Embryonic facial prominence (tissue), 1 donor: ENCODE measurements around the gene GCNT1.
"Not testable (repeated sequence)": the region's sequence is repeated elsewhere in the genome, so short reads cannot be mapped to it uniquely, and the experiment has no call there.

Source experiments
- DNase-seq: peaks from one replicate; pipeline ENCODE4 v3.0.0-alpha.2; 2016; ENCODE audit errors: extremely low spot score

Gene GCNT1

GRCh38 chr9:76458903-76459693 lies at the start of gene GCNT1:
GCNT1 (plus strand) TSS chr9:76459182; CDS start chr9:76502382, 43,200 bp downstream.
- no peak for DNase-seq

GRCh38 chr9:76412638-76413037 lies 46.3 kb upstream of the GCNT1 start:
- no peak for DNase-seq

- no peak for DNase-seq
Observed at GRCh38 chr9:76413658-76414057, 45.3 kb upstream of the GCNT1 start.

GRCh38 chr9:76414661-76415060 lies 44.3 kb upstream of the GCNT1 start:
- no peak for DNase-seq

- DNase-seq: no peak
Observed at GRCh38 chr9:76415154-76415553, 43.8 kb upstream of the GCNT1 start.

- DNase-seq: no peak
Observed at GRCh38 chr9:76415731-76416130, 43.3 kb upstream of the GCNT1 start.

GRCh38 chr9:76417394-76417793 lies 41.6 kb upstream of the GCNT1 start:
- DNase-seq: no peak

GRCh38 chr9:76419782-76420380 lies 39.1 kb upstream of the GCNT1 start:
- DNase-seq: no peak

- no peak for DNase-seq
Observed at GRCh38 chr9:76423216-76424177, 35.5 kb upstream of the GCNT1 start.

GRCh38 chr9:76424491-76424890 lies 34.5 kb upstream of the GCNT1 start:
- no peak for DNase-seq

GRCh38 chr9:76425677-76426453 lies 33.1 kb upstream of the GCNT1 start:
- no peak for DNase-seq

GRCh38 chr9:76426807-76427419 lies 32.1 kb upstream of the GCNT1 start:
- no peak for DNase-seq

- no peak for DNase-seq
Observed at GRCh38 chr9:76431601-76432000, 27.4 kb upstream of the GCNT1 start.

- DNase-seq: no peak
Observed at GRCh38 chr9:76433406-76433805, 25.6 kb upstream of the GCNT1 start.

GRCh38 chr9:76433836-76434235 lies 25.1 kb upstream of the GCNT1 start:
- DNase-seq: no peak

- not testable (repeated sequence) for DNase-seq
Observed at GRCh38 chr9:76434897-76435296, 24.1 kb upstream of the GCNT1 start.

- DNase-seq: not testable (repeated sequence)
Observed at GRCh38 chr9:76437017-76437699, 21.8 kb upstream of the GCNT1 start.

- no peak for DNase-seq
Observed at GRCh38 chr9:76438841-76439588, 20.0 kb upstream of the GCNT1 start.

- DNase-seq: no peak
Observed at GRCh38 chr9:76441551-76442322, 17.2 kb upstream of the GCNT1 start.
